GM21390 (cell line): ENCODE measurements around the gene GPATCH2L.
A peak's percentile ranks its signal among the peaks of the same experiment; 100 is the strongest.

Experiments
- ATAC-seq: cut with Tn5 transposase; IDR thresholded peaks from one replicate; pipeline ENCODE4 v1.9.1; 2021; ENCODE audit not compliant: unreplicated experiment

GPATCH2L gene

GRCh38 chr14:76151398-76152332, at the start of gene GPATCH2L:
GPATCH2L (plus strand) TSS chr14:76151922; CDS start chr14:76154364, 2,442 bp downstream.
- ATAC-seq = peak; percentile 86

- no peak for ATAC-seq
Observed at GRCh38 chr14:76104802-76105355, 46.8 kb upstream of the GPATCH2L start.

GRCh38 chr14:76106188-76106587, 45.5 kb upstream of the GPATCH2L start:
- no peak for ATAC-seq

- no peak for ATAC-seq
Observed at GRCh38 chr14:76109087-76109880, 42.4 kb upstream of the GPATCH2L start.

- ATAC-seq = no peak
Observed at GRCh38 chr14:76112889-76113624, 38.7 kb upstream of the GPATCH2L start.

GRCh38 chr14:76113691-76114090, 38.0 kb upstream of the GPATCH2L start:
- no peak for ATAC-seq

GRCh38 chr14:76115010-76115422, 36.7 kb upstream of the GPATCH2L start:
- no peak for ATAC-seq

GRCh38 chr14:76117789-76118484, 33.8 kb upstream of the GPATCH2L start:
- ATAC-seq = no peak

- ATAC-seq = no peak
Observed at GRCh38 chr14:76118594-76118993, 33.1 kb upstream of the GPATCH2L start.

- no peak for ATAC-seq
Observed at GRCh38 chr14:76121089-76121748, 30.5 kb upstream of the GPATCH2L start.

GRCh38 chr14:76123426-76124225, 28.1 kb upstream of the GPATCH2L start:
- no peak for ATAC-seq

- no peak for ATAC-seq
Observed at GRCh38 chr14:76125511-76125910, 26.2 kb upstream of the GPATCH2L start.

- no peak for ATAC-seq
Observed at GRCh38 chr14:76126076-76126475, 25.6 kb upstream of the GPATCH2L start.

GRCh38 chr14:76129851-76130576, 21.7 kb upstream of the GPATCH2L start:
- ATAC-seq = no peak

- no peak for ATAC-seq
Observed at GRCh38 chr14:76131071-76131965, 20.4 kb upstream of the GPATCH2L start.

- no peak for ATAC-seq
Observed at GRCh38 chr14:76133103-76133502, 18.6 kb upstream of the GPATCH2L start.

- no peak for ATAC-seq
Observed at GRCh38 chr14:76134231-76134630, 17.5 kb upstream of the GPATCH2L start.
